HCT116 (cell line): ENCODE data around the gene UTS2R. TPM values are rescaled to one million over a fixed set of nuclear protein-coding genes. Genes with fewer than 3 reads are reported as not detected.

Experiments
- ATAC-seq: fragments of 200-7000 bp; cut with Tn5 transposase; 2 replicates; pipeline ENCODE4 v1.9.1; 2020; ENCODE audit warnings: mild to moderate bottlenecking, moderate library complexity
- BruUV-seq: library from RNA; stranded (reverse); fragments of 400-500 nt; replicated peaks from 2 replicates; lab custom pipeline; 2021; lab: Mats Ljungman, UMichigan
- CTCF ChIA-PET: fragments of 300-600 bp; sonication (Branson Sonifier 250); formaldehyde crosslinking; loops from one replicate; lab custom pipeline; 2021; ENCODE audit warnings: antibody characterized with exemption; lab: Charles Lee
- POLR2A ChIA-PET: fragments of 300-600, 350-600 bp; sonication (Branson Sonifier 250); formaldehyde crosslinking; loops from one replicate; lab custom pipeline; 2021; ENCODE audit warnings: antibody characterized with exemption; lab: Charles Lee
- RAD21 ChIA-PET, 2 experiments: fragments of 300-600 bp; sonication (Branson Sonifier 250); formaldehyde crosslinking; loops; one replicate each; lab custom pipeline; 2023; ENCODE audit warnings: low total read pairs in 2 of 2; ENCODE audit not compliant: uncharacterized antibody in 2 of 2, unreplicated experiment in 2 of 2, low non-redundant PET in 1 of 2; lab: Charles Lee
- DNase-seq: peaks from one replicate; pipeline ENCODE4 v3.0.0-alpha.2; 2010; ENCODE audit warnings: low read depth, low spot score
- H2AFZ ChIP-seq: fragments of 200-600 bp; shearing (Covaris generic), sonication (generic); 2 replicates; pipeline ENCODE4 v1.6.1; 2017; ENCODE audit warnings: low read depth, mixed run types, mixed read lengths, antibody characterized with exemption, low read length; ENCODE audit not compliant: poor library complexity, severe bottlenecking
- H3K27ac ChIP-seq: 2 replicates; pipeline ENCODE4 v1.5.1; 2012; ENCODE audit warnings: low read depth, low read length
- H3K27me3 ChIP-seq: fragments of 200-600 bp; sonication (generic); 2 replicates; pipeline ENCODE4 v1.6.1; 2016; ENCODE audit warnings: mixed run types, low read length, mixed read lengths; ENCODE audit not compliant: insufficient read depth
- H3K36me3 ChIP-seq, 2 experiments: fragments of 200-500 bp in 1 of 2; fragments of 200-600 bp in 1 of 2; sonication (Bioruptor generic) in 1 of 2; sonication (generic) in 1 of 2; 2 replicates each; pipeline versions ENCODE4 v1.5.1 to v1.6.1; 2014 to 2016; ENCODE audit warnings: low read length in 2 of 2, inconsistent platforms in 1 of 2, mixed read lengths in 1 of 2, mixed run types in 1 of 2; ENCODE audit not compliant: insufficient read depth in 2 of 2, control insufficient read depth in 1 of 2
- H3K4me1 ChIP-seq, 2 experiments: fragments of 200-600 bp in 1 of 2; sonication (generic) in 1 of 2; 2 replicates each; pipeline versions ENCODE4 v1.5.1 to v1.6.1; 2012 to 2017; ENCODE audit warnings: low read length in 2 of 2, inconsistent platforms in 1 of 2, mild to moderate bottlenecking in 1 of 2, mixed read lengths in 1 of 2, mixed run types in 1 of 2, moderate library complexity in 1 of 2; ENCODE audit not compliant: insufficient read depth in 2 of 2, control insufficient read depth in 1 of 2
- H3K4me2 ChIP-seq: fragments of 200-600 bp; sonication (generic); 2 replicates; pipeline ENCODE4 v1.6.1; 2017; ENCODE audit warnings: mixed run types, low read length, mixed read lengths
- H3K4me3 ChIP-seq, 2 experiments: fragments of 200-600 bp in 1 of 2; sonication (generic) in 1 of 2; replicated peaks in 1 of 2; 2 replicates each; pipeline ENCODE4 v1.5.1; 2011 to 2016; ENCODE audit warnings: low read length in 2 of 2, control low read depth in 1 of 2, low read depth in 1 of 2, mild to moderate bottlenecking in 1 of 2, mixed read lengths in 1 of 2, mixed run types in 1 of 2
- H3K79me2 ChIP-seq: fragments of 200-600 bp; sonication (generic); 2 replicates; pipeline ENCODE4 v1.6.1; 2017; ENCODE audit warnings: mild to moderate bottlenecking, mixed run types, low read length, moderate library complexity, mixed read lengths; ENCODE audit not compliant: insufficient read depth
- H3K9ac ChIP-seq: fragments of 200-600 bp; sonication (generic); 2 replicates; pipeline ENCODE4 v1.6.1; 2016; ENCODE audit warnings: low read length, mixed read lengths
- H3K9me2 ChIP-seq: fragments of 200-600 bp; sonication (generic), shearing (Covaris generic); 2 replicates; pipeline ENCODE4 v1.6.1; 2017; ENCODE audit warnings: mixed run types, mild to moderate bottlenecking, moderate library complexity; ENCODE audit not compliant: insufficient read depth
- H3K9me3 ChIP-seq, 2 experiments: fragments of 200-500 bp in 1 of 2; fragments of 200-600 bp in 1 of 2; sonication (Bioruptor generic) in 1 of 2; sonication (generic) in 1 of 2; 2 replicates each; pipeline ENCODE4 v1.6.1; 2014 to 2017; ENCODE audit warnings: low read length in 2 of 2, mixed read lengths in 2 of 2, inconsistent platforms in 1 of 2, low read depth in 1 of 2, mild to moderate bottlenecking in 1 of 2, mixed run types in 1 of 2, moderate library complexity in 1 of 2; ENCODE audit not compliant: control insufficient read depth in 1 of 2, insufficient read depth in 1 of 2
- H4K20me1 ChIP-seq: fragments of 200-600 bp; sonication (generic), shearing (Covaris generic); 2 replicates; pipeline ENCODE4 v1.6.1; 2017; ENCODE audit warnings: mixed run types, mild to moderate bottlenecking, moderate library complexity; ENCODE audit not compliant: insufficient read depth
- ATF3 ChIP-seq: IDR thresholded peaks from 2 replicates; pipeline ENCODE4 v1.6.1; 2012
- CEBPB ChIP-seq: IDR thresholded peaks from 2 replicates; pipeline ENCODE4 v1.6.1; 2012; ENCODE audit warnings: low read depth
- CTCF ChIP-seq, 3 experiments: fragments of 200-600 bp in 1 of 3; sonication (generic) in 1 of 3; IDR thresholded peaks in 2 of 3; conservative IDR thresholded peaks in 1 of 3; 2 replicates each; pipeline ENCODE4 v1.5.1; 2012 to 2017; ENCODE audit warnings: low read depth in 2 of 3, low read length in 2 of 3, antibody characterized with exemption in 1 of 3, borderline replicate concordance in 1 of 3, control low read depth in 1 of 3, mild to moderate bottlenecking in 1 of 3, mixed read lengths in 1 of 3, mixed run types in 1 of 3, moderate library complexity in 1 of 3; ENCODE audit not compliant: insufficient read depth in 1 of 3
- EGR1 ChIP-seq: IDR thresholded peaks from 2 replicates; pipeline ENCODE4 v1.6.1; 2012; ENCODE audit warnings: low read depth
- EZH2 ChIP-seq: fragments of 200-600 bp; sonication (generic); IDR thresholded peaks from 2 replicates; pipeline ENCODE4 v1.6.1; 2017; ENCODE audit warnings: antibody characterized with exemption, mixed run types
- EZH2phosphoT487 ChIP-seq: fragments of 200-600 bp; IDR thresholded peaks from 2 replicates; pipeline ENCODE4 v1.6.1; 2018; ENCODE audit warnings: antibody characterized with exemption, borderline replicate concordance
- JUND ChIP-seq: IDR thresholded peaks from 2 replicates; pipeline ENCODE4 v1.6.1; 2012
- SP1 ChIP-seq: IDR thresholded peaks from 2 replicates; pipeline ENCODE4 v1.6.1; 2012; ENCODE audit warnings: low read depth
- ZNF274 ChIP-seq: fragments of 200-500 bp; sonication (Bioruptor generic); IDR thresholded peaks from 2 replicates; pipeline ENCODE4 v1.6.1; 2014; ENCODE audit warnings: mild to moderate bottlenecking, low read depth, low read length, inconsistent platforms
- intact Hi-C: fragments of 100-400 bp; cut with micrococcal nuclease; formaldehyde crosslinking; loops from 2 replicates; pipeline ENCODE4 v1.10.0; 2022
- total RNA-seq: library from RNA; stranded (reverse); gene quantifications from one replicate; pipeline ENCODE4 v1.2.1, GENCODE V29; 2021; ENCODE audit not compliant: unreplicated experiment

The UTS2R gene
- total RNA-seq, 1 experiment from 2014 or later = not detected

GRCh38 chr17:82410014-82410716, 38.6 kb downstream of the UTS2R start:
- Histone ChIP-seq H3K9me3 (no peaks in the 10 kb centered on the region), H3K4me1 (peaks cover 17 to 21% of the 10 kb centered on the region in 2 experiments), H4K20me1 (peaks cover 6% of the 10 kb centered on the region; the same call in 1 of the 2 replicates), H3K4me2 (no peak overlapping the region), H3K36me3 (peaks cover 0 to 7% of the 10 kb centered on the region in 2 experiments; a peak in 2 of 4 replicates), H3K27ac (no peak overlapping the region), H3K9ac (no peak overlapping the region), H3K27me3 (no peaks in the 10 kb centered on the region), H2AFZ (no peak overlapping the region), H3K79me2 (no peaks in the 10 kb centered on the region; the same call in 1 of the 2 replicates), H3K4me3 (no peak overlapping the region), H3K9me2 (no peaks in the 10 kb centered on the region)
- POLR2A ChIA-PET = no interaction called here
- TF ChIP-seq JUND (no peak), CEBPB (no peak), CTCF (IDR thresholded peaks at IDR 0.05 in 2 of 3, conservative IDR thresholded peaks at IDR 0.05 in 1 of 3; ENCODE audit: borderline replicate concordance in 1 of 3, insufficient read depth in 1 of 3, low read depth in 2 of 3, low read length in 2 of 3) (no peak), EZH2 (no peak), EGR1 (no peak), ATF3 (no peak), ZNF274 (no peak), SP1 (no peak), EZH2phosphoT487 (no peak)
- BruUV-seq = no TSS peak
- RAD21 ChIA-PET = no interaction called here
- intact Hi-C loops = loop anchor here (10.0 kb wide), 2 partner anchors 145 to 375 kb away; partner anchors contain the start of genes DCXR and RAC3
- DNase-seq (no peak), ATAC-seq (no peak)
- CTCF ChIA-PET = no interaction called here
